ENCODE data around the gene FBRS.

The FBRS gene

DNA sequence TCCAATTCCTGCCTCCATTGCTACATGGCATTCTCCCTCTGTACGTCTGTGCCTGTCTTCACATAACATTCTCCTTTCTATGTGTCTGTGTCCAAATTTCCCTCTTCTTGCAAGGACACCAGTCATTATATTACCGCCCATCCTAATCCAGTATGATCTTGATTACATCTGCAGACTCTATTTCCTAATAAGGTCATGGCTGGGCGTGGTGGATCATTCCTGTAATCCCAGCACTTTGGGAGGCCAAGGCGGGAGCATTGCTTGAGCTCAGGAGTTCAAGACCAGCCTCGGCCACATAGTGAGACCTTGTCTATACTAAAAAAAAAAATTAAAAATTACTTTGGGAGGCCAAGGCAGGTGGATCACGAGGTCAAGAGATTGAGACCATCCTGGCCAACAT is 12.5 kb upstream of the FBRS start:
- DNase-seq, result no peak

DNA sequence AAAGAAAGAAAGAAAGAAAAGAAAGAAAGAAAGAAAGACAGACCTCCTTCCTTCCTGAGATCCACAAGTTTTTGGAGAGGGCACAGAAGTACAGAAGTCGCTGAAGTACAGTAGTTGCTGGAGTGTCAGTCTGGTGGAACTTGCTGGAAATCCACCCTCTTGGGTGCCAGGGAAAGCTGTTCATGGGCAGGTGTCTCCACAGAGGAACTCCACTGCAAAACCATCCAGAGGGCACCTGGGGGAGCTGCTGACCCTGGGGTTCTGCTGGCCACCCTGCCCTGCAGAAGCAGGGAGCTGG is 11.0 kb upstream of the FBRS start:
- DNase-seq, result no peak

DNA sequence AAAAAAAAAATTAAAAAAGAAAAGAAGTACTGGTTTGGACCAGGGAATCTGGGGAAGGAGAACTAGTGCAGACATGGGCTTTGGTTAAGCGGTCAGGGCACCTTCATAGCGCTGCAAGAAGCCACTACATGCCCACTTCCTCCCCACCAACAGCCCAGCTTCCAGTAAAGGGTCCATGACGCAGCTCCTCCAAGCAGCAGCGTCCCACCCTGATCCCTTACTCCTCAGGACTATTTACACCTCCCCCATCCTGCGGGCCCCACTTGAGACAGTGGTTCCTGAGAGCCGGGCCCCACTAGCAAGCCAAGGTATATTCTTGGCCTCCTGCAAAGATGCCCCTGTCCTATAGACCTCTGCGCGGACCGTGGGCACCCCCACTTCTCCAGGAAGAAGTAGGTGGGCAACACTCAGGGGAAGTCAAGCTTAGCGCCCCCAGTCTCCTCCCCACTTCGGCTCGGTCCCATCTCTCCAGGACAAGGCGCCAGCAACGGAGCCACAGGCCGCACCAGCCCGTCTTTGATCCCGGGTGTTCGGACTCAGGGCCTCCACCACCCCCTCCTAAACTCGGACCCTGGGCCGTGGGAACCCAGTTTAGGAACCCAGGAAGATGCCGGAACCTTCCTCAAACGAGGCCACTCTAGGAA is 8.4 kb upstream of the FBRS start:
- peak; percentile 62 for DNase-seq

DNA sequence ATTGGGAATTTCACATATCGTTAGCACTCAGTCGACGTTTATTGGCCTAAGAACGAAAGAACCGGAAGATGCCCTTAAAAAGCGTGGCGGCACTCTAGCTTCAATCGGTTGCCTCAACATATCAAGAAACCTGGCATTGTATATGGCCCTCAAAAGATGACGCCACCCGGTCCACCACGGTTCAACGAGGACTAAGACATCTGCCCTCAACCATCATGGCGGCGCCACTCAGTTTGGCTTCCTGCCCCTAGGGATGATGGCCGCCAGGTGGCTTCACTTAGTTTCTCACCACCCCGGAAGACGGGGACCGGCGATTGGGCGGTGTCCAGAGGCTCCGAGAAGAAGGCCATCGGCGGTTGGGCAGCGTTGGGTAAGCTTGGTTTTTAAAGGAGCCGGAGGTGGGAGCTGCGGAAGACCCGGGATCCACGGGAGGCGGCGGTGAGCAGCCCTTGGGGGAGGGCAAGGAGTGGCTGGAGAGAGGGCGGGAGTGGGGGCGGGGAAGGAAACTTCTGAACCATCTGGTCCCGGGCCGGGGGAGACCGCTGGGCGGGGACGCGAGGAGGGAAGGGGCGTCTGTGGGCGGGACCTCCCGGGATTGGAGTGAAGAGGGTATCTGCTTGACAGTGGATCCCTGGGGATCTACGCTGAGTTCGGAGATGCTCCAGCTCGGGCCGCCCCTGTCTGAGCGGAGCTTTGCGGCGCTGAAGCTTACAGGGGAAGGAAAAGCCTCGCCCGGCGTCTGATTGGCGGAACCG is 7.7 kb upstream of the FBRS start, which contains the start of gene PRR14:
Gene PRR14, plus strand, starts transcription at position 592 of the 755 bp plus-strand sequence. CDS start 686 bp downstream, outside the sequence.
- peak; percentile 99 for DNase-seq

DNA sequence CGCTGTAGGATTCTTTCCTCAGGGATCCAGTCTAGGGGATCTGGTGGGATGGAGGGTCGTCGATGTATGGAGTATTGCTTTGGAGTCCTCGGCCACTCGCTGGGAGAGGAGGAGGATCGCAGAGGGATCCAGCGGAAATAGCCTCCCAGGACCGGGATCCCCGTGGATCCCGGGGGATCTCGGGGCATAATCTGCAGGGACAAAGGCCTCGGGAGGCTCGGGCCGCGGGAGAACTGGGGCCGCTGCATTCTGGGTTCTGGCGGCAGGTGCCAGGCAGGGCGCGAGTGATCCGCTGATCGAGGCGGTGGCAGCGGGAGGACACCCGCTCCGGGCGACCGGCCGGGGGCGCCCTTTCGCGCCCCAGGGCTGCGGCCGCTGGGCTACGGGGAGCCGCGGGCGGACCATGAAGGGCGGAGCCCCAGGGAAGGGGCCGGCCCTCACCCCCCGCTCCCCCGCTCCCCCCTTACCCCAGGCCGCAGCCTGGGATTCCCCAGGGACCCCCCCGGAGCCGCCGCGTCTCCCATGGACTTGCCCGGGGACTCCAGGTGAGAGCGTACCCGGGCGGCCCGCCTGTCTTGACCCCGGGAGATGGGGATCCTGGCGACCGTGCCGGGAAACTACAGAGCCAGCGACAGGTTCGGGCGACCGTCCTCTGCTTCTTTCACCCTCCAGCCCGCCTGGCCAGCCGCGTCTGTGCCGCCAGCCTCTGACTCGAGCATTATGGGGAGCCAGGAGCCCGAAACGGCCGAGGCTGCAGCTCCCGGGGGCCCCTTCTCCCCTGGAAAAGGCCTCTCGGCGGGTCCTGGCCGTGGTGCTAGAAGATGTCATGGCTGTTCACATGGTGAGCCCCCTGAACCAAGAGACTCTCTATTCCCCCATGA is 6.9 kb upstream of the FBRS start:
- peak; percentile 87 for DNase-seq

DNA sequence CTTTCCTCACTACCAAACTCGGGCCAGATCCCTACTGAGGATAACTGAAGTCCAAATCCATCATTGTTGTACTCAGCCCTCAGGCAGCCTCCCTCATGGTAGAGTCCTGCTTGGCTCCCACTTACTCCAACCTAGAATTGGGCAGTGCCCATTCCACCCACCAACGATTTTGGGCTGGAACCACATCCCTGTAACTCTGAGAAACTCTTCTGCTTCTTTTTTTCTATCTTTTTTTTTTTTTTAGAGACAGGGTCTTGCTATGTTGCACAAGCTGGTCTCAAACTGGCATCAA is 6.3 kb upstream of the FBRS start:
- no peak for DNase-seq

DNA sequence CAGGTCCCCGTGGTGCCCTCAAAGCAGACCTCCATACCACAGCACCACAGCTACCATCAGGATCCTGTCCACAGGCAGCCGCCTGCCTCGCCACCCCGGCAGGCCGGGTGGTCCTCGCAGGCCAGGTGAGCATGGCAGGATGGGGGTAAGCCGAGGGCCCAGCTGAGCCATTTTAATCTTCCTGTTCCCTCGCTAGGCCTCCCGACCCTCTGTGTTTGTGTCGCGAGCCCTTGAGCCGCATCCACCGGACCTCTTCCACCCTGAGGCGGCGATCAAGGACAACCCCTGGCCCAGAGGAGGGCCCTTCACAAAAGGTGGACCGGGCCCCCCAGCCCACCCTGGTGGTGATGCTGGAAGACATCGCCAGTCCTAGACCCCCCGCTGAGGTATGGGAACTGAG is 5.5 kb upstream of the FBRS start:
- DNase-seq, result no peak

DNA sequence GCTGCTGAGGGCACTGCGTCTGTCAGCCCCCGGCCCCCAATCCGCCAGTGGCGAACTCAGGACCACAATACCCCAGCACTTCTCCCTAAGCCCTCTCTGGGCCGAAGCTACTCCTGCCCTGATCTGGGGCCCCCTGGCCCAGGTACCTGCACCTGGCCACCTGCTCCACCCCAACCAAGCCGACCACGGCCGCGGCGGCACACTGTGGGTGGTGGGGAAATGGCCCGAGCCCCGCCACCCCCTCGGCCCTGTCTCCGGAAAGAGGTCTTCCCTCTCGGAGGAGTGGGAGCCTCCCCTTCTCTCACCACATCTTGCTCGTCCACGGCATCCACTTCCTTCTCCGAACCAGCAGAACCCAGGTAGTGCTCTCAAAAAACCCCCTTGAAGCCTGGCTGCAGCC is 3.4 kb upstream of the FBRS start:
- DNase-seq, result no peak

DNA sequence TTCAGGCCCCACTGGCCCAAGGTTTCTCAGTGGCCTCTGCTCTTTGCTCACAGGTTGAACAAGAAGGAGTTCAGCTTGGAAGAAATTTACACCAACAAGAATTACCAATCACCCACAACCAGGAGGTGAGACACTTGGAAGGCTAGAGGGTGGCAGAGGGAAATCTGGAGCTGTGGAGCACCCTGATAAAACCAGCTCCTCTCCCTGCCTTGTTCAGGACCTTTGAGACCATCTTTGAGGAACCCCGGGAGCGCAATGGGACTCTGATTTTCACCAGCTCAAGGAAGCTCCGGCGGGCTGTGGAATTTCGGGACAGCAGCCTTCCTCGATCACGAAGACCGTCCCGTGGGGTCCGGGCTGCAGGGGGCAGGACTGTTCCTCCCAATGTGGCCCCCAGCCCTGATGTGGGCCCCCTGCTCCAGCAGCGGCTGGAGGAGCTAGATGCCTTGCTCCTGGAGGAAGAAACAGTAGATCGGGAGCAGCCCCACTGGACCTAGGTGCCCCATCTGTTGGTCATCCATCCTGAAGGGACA is 2.4 kb upstream of the FBRS start:
- no peak for DNase-seq

DNA sequence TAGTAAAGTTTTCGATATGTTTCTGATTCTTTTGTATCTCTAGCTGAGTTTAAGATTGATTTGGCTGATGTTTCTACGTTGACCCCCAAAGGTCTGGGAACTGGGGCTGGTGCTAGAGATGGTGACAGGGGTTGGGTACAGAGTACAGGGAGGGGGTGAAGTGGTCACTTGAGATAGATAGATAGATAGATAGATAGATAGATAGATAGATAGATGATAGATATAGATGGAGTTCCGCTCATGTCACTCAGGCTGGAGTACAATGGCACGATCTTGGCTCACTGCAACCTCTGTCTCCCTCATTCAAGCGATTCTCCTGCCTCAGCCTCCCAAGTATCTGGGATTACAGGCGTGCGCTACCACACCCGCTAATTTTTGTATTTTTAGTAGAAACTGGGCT is 1.8 kb upstream of the FBRS start:
- no peak for DNase-seq

DNA sequence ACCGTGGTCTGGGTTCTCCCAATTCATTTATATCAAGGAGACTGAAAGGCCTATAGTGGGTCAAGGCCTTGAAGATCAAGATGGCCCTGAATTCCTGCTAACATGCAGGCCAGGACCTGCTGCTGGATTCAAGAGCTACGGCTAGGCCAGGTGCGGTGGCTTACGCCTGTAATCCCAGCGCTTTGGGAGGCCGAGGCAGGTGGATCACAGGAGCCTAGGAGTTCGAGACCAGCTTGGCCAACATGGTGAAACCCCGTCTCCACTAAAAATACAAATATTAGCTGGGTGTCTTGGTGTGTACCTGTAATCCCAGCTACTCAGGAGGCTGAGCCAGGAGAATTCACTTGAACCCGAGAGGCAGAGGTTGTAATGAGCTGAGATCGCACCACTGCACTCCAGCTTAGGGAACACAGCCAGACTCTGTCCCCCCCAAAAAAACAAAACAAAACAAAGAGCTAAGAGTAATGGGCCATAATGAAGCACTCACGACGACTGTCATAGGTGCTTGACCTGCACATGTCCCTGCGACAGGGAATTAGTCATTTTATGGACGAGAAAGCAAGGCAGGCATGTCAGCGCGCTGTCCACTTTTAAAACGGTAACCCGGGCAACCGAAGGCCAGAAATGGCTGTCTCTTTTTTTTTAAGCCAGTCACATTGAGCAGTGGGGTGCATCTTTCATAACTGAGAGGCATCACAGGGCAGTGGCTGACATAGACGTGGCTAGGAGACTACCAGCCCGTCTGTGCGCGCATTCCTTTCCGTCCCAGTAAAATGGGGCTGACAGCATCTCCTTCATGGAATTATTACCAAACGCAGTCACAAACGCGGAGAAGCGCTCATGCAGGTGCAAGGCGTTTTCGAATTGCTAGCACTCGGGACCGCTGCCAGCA is 1.0 kb upstream of the FBRS start:
- no peak for DNase-seq

DNA sequence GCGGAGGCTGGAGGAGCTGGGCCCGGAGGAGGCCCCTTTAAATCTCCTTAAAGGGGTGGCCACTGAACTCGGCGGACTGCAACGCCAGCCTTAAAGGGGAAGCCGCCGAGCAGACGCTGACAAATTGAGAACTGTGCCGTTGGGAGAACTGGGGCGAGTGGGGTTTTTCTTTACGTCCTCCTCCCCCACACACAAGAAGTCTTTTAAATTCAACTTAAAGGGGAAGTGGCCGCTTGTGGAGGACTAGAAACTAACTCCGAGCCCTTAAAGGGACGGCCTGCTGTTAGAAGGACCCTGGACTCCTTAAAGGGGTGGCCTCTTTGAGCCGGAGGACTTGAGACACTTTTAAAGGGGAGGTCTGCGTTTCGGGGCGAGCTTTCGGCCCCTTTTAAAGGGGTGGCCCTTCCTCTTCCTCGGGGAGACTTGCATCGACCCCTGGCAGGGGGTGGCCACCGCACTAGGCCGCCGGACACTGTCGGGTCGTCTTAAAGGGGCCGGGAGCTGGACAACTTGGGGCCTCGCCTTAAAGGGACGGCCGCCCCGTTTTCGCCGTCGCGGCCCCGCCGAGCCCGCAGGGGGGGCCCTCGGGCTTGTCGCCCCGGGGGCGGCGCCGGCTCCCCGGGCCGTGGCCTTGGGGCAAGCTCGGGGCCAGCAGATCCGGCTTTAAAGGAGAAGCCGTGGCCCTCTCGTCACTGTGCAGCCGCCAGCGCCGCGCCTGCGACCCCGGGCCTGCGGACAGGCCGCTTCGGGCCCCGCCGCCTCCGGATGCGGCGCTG is 688 bp downstream of the FBRS start:
- DNase-seq, result no peak

DNA sequence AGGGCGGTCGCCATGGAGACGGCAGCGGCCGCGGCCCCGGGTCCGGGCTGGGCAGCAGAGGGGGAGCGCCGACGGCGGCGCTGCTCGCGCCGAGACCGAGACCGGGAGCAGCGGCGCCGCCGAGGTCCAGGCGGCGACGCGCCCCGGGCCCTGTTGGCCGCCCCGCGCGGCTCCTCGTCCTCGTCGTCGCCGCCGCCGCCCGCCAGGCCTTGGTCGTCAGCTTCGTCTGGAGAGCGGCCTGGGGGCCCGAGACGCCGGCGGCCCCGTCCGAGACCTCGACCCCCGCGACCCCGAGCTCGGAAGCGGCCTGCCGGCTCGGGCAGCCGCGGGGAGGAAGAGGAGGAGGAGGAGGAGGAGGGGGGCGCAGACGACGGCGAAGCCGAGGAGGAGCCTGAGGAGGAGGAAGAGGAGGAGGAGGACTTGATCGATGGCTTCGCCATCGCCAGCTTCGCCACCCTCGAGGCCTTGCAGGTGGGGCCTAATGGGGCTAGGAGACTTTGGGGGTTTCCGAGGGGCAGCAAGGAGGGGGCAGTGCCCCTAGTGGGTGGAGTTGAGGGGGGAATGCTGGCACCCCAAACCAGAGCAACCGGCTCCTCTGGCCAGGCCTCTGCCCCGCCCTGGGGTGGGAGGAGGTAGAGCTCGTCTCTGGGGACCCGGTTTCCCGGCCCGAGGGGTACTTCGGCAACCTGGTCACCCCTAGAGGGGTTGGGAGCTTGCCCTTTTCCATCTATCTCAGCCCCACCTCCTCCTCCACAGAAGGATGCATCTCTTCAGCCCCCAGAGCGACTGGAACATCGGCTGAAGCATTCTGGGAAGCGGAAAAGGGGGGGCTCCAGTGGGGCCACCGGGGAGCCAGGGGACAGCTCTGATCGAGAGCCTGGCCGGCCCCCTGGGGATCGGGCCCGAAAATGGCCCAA is 1.5 kb downstream of the FBRS start:
- peak; percentile 78 for DNase-seq

DNA sequence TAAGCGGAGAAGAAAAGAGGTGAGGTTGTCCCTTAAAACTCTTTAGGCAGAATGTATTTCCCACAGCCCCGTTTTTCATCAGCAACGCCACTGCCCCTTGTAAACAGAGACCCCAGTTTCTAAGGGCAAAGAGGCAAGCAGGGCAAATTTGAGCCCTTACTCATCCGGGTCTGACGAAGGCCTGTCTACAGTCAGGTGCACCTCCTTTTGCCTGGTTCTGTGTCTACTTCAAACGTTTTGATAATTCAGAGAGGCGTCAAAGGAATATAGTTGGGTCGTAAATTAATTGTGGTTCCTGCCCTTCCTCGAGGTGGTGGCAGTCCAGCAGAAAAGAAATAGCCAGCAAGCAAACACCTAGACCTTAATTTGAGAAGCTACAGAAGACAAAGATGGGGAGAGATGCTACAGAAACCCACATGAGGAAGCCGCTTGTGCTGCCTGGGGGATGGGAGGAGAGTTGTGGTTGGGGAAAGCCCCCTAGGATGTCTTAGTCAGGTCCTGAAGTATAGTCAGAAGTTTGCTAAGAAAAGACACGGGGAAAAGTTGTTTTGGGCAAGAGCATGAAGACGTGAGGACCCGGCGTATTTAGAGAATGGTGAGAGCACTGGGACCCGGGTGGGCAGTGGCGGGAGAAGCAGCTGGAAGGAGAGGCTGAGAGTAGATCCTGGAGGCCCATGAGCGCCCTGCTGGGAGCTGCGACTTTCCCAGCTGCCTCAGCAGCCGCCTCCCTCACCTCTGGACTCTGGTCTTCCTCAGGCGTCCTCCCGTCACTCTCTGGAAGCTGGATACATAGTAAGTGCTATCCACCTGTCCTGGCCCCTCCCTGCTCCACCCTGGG is 2.4 kb downstream of the FBRS start:
- peak; percentile 86 for DNase-seq

DNA sequence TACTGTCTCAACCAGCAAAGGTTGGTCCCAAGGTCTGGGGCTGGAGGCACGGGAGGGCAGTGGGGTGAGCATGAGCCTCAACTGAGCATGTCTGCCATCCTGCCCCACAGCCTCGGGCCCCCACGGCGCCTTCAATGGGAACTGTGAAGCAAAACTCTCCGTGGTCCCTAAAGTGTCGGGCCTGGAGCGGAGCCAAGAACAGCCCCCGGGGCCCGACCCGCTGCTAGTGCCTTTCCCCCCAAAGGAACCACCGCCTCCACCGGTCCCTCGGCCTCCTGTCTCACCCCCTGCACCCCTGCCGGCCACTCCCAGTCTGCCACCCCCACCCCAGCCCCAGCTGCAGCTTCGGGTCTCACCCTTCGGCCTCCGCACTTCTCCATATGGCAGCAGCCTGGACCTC is 4.2 kb downstream of the FBRS start:
- no peak for DNase-seq

DNA sequence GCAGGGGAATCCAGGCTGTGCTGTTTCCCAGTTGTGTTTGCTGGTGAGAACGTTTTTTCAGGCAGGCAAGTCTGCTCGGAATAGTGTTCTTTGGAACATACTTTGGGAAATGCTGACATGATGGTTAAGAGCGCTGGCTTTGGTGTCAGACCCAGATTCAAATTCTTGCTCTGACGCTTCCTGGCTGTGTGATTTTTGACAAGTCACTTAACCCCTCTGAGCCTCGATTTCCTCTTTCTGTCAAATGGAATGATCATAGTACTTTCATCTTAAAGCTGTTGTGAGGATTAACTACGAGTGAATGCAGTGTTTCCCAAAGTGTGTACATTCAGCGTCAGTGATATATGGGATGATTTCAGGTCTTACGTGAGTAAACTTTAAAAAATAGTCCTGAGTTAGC is 4.8 kb downstream of the FBRS start:
- DNase-seq, result no peak

DNA sequence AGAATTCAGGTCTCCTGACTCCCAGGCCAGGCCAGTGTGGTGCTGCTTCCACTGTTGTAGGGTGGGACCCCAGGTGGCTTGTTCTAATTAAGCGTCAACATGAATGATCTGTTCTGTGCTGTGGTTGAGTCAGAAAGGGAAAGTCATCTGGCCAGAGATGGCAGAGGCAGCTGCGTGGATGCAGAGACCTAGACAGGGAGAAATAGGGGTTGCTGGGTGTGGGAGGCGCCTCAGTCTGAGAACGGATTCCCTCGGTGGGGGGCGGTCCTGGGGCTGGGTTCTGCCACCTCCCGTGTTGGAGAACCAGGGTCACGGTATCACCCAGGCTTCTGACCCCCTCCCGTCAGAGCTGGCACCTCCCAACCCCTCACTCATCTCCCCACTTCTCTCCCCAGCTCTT is 5.6 kb downstream of the FBRS start:
- DNase-seq, result no peak

DNA sequence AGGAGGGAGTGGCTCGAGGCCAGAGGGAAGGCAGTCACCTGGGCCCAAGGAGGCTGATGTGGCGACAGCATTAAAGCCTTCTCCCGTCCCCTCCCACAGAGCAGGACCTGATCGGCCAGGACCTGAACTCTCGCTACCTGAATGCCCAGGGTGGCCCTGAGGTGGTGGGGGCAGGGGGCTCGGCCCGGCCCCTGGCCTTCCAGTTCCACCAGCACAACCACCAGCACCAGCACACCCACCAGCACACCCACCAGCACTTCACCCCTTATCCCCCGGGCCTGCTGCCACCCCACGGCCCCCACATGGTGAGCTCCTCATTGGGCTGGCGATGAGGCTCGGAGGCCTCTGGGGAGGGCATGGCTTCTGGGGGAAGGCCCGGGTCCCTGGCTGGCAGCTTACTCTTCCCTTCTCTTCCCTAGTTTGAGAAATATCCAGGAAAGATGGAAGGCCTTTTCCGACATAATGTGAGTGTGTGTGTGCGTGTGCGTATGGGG is 6.4 kb downstream of the FBRS start:
- DNase-seq, result no peak

DNA sequence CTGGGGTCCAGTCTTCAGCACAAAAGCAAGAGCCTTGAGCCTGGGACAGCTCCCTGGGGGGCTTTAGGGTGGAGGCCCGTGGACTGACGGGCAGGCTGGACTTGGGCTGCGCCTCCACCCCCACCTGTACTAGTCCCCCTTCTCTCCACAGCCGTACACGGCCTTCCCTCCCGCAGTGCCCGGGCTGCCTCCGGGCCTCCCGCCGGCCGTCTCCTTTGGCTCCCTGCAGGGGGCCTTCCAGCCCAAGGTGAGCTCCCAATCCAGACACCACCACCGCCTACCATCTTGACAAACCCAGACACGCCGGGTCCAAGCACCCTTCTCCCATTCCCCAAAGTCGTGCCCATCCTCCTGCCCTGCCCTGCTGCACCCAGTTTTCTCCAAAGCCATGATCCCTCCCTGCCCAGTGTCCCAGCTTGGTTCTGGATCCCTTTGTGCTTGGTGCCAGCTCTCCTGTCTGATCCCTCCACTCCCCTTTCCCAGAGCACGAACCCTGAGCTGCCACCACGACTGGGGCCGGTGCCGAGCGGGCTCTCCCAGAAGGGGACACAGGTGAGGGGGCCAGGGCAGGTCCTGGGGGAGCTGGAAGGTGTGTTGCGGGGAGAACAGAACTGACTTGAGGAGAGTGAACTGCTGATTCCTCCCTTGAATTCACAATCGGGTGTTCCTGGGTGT is 7.1 kb downstream of the FBRS start:
- no peak for DNase-seq

All from CD4-positive, alpha-beta T cell treated with Interleukin-21 for 1 hour (primary cell).